GM23248 (cell line): Measurements from ENCODE around the gene SCAPER.

ENCODE experiments used
- EZH2 ChIP-seq: fragments of 200-600 bp; sonication (generic); IDR thresholded peaks from 2 replicates; pipeline ENCODE4 v1.6.1; 2018; ENCODE audit warnings: antibody characterized with exemption, mild to moderate bottlenecking; ENCODE audit not compliant: insufficient read depth, poor library complexity, severe bottlenecking
- EZH2phosphoT487 ChIP-seq: fragments of 200-600 bp; sonication (generic); IDR thresholded peaks from 2 replicates; pipeline ENCODE4 v1.6.1; 2018; ENCODE audit warnings: antibody characterized with exemption, moderate library complexity, mild to moderate bottlenecking, low read depth; ENCODE audit not compliant: insufficient read depth

- TF ChIP-seq EZH2phosphoT487 (no peak), EZH2 (no peak)
Observed at GRCh38 chr15:76644646-76645045, 260.5 kb downstream of the SCAPER start.
